Neural cell (in vitro differentiated cells): ENCODE results near the gene TLR7. TPM values are rescaled to one million over a fixed set of nuclear protein-coding genes. Genes with fewer than 3 reads are reported as not detected.

Experiments used
- H2AFZ ChIP-seq: fragments of 200-600, 300-800 bp; sonication (generic), shearing (Covaris generic); 2 replicates; pipeline ENCODE4 v1.6.0; 2014; ENCODE audit warnings: low read depth, mild to moderate bottlenecking, antibody characterized with exemption, low read length, moderate library complexity
- H3F3A ChIP-seq: fragments of 200-600 bp; shearing (Covaris generic); 2 replicates; pipeline ENCODE4 v1.6.1; 2016; ENCODE audit warnings: mild to moderate bottlenecking, moderate library complexity, mixed read lengths, antibody characterized with exemption, low read length; ENCODE audit not compliant: insufficient read depth, poor library complexity, severe bottlenecking
- H3K27ac ChIP-seq: fragments of 200-600, 300-800 bp; sonication (generic), shearing (Covaris generic); 2 replicates; pipeline ENCODE4 v1.5.1; 2014; ENCODE audit warnings: mild to moderate bottlenecking, low read length, moderate library complexity
- H3K27me3 ChIP-seq: fragments of 300-800, 200-600 bp; sonication (generic), shearing (Covaris generic); 2 replicates; pipeline ENCODE4 v1.6.0; 2014; ENCODE audit warnings: mild to moderate bottlenecking, low read depth, low read length, moderate library complexity; ENCODE audit not compliant: insufficient read depth
- H3K36me3 ChIP-seq: fragments of 300-800, 200-600 bp; sonication (generic), shearing (Covaris generic); 2 replicates; pipeline ENCODE4 v1.5.1; 2014; ENCODE audit warnings: mild to moderate bottlenecking, antibody characterized with exemption, low read length, moderate library complexity; ENCODE audit not compliant: insufficient read depth
- H3K4me2 ChIP-seq: fragments of 300-800, 200-600 bp; sonication (generic), shearing (Covaris generic); 2 replicates; pipeline ENCODE4 v1.6.0; 2014; ENCODE audit warnings: mild to moderate bottlenecking, low read length
- H3K4me3 ChIP-seq: fragments of 300-800, 200-600 bp; sonication (generic), shearing (Covaris generic); 2 replicates; pipeline ENCODE4 v1.5.1; 2014; ENCODE audit warnings: mild to moderate bottlenecking, low read length, moderate library complexity
- H3K79me2 ChIP-seq: fragments of 200-600 bp; shearing (Covaris generic); replicated peaks from 2 replicates; pipeline ENCODE4 v1.6.0; 2014; ENCODE audit warnings: mild to moderate bottlenecking, low read length, moderate library complexity; ENCODE audit not compliant: insufficient read depth
- H3K9ac ChIP-seq: fragments of 300-800, 200-600 bp; sonication (generic), shearing (Covaris generic); 2 replicates; pipeline ENCODE4 v1.6.1; 2016; ENCODE audit warnings: mild to moderate bottlenecking, low read length, mixed read lengths
- H3K9me2 ChIP-seq: fragments of 200-600 bp; shearing (Covaris generic); 2 replicates; pipeline ENCODE4 v1.6.1; 2016; ENCODE audit warnings: mild to moderate bottlenecking, low read length, mixed read lengths; ENCODE audit not compliant: insufficient read depth
- H3K9me3 ChIP-seq: fragments of 200-600, 300-800 bp; sonication (generic), shearing (Covaris generic); 2 replicates; pipeline ENCODE4 v1.6.1; 2016; ENCODE audit warnings: mild to moderate bottlenecking, mixed run types, low read length, moderate library complexity, mixed read lengths
- H4K20me1 ChIP-seq: fragments of 200-600 bp; shearing (Covaris generic); 2 replicates; pipeline ENCODE4 v1.6.1; 2016; ENCODE audit warnings: mild to moderate bottlenecking, mixed run types; ENCODE audit not compliant: insufficient read depth
- EP300 ChIP-seq: fragments of 450-650 bp; conservative IDR thresholded peaks from 2 replicates; pipeline ENCODE4 v1.6.1; 2014; ENCODE audit warnings: antibody characterized with exemption, mild to moderate bottlenecking, moderate library complexity; ENCODE audit not compliant: poor library complexity, severe bottlenecking
- EZH2 ChIP-seq: fragments of 200-600, 300-800 bp; shearing (Covaris generic), sonication (generic); IDR thresholded peaks from 2 replicates; pipeline ENCODE4 v1.6.1; 2014; ENCODE audit warnings: antibody characterized with exemption, low read length, borderline replicate concordance, mild to moderate bottlenecking; ENCODE audit not compliant: insufficient read depth, poor library complexity, severe bottlenecking
- MXI1 ChIP-seq: fragments of 450-650 bp; conservative IDR thresholded peaks from 2 replicates; pipeline ENCODE4 v1.6.1; 2014; ENCODE audit warnings: antibody characterized with exemption, mild to moderate bottlenecking; ENCODE audit not compliant: poor library complexity, severe bottlenecking
- POLR2AphosphoS5 ChIP-seq: IDR thresholded peaks from 2 replicates; pipeline ENCODE4 v1.6.1; 2012
- RAD21 ChIP-seq: fragments of 450-650 bp; conservative IDR thresholded peaks from 2 replicates; pipeline ENCODE4 v1.6.1; 2014; ENCODE audit warnings: antibody characterized with exemption, mild to moderate bottlenecking, moderate library complexity
- SMC3 ChIP-seq: fragments of 450-650 bp; conservative IDR thresholded peaks from 2 replicates; pipeline ENCODE4 v1.6.1; 2014; ENCODE audit warnings: antibody characterized with exemption, mild to moderate bottlenecking, moderate library complexity; ENCODE audit not compliant: poor library complexity
- TAF1 ChIP-seq: IDR thresholded peaks from 2 replicates; pipeline ENCODE4 v1.6.1; 2012; ENCODE audit warnings: low read depth
- polyA plus RNA-seq: library from polyadenylated mRNA; depleted of rRNA; stranded (reverse); fragments of >200 nt; gene quantifications from 2 replicates; pipeline ENCODE4 v1.2.3, GENCODE V29; 2014
- TF ChIP-seq, protein P1 (sequence below): IDR thresholded peaks from 2 replicates; pipeline ENCODE4 v1.6.1; 2012; ENCODE audit warnings: borderline replicate concordance
- TF ChIP-seq, protein P2 (sequence below): fragments of 450-650 bp; IDR thresholded peaks from 2 replicates; pipeline ENCODE4 v1.5.1; 2014; ENCODE audit warnings: antibody characterized with exemption, mild to moderate bottlenecking, moderate library complexity; ENCODE audit not compliant: poor library complexity, severe bottlenecking

The TLR7 gene
- polyA plus RNA-seq, 1 donor from 2014 or later = not detected

DNA sequence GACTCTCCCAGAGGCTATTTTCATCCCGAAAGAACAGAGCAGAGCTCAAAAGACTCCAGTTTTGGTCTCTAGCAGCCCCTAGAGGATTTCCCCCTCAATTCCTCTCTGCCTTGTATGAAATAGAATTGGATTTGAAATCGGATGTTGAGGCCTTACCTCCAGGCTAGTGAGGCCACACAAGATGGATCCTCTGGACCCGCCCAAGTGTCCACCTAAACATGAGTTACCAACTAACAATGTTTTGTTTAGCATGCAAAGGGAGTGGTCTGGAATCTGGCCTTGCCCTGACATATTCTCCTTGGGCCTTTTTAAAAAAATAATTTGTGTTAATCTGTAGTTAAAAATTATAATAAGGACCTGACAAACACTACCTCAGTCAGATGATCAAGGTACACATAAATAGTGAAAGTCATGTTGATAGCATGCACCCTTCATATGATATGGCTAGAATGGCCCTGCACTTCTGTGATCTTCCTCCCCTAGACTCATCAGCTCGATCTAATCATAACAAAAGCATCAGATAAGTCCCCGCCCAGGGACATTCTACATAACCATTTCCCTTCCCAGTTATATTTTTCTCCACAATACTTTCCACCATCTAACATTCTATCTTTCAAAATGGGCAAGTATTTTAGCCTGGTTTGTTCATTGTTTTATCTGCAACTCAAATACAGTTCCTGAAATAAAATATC lies 46.1 kb downstream of the TLR7 start:
- H3K79me2 ChIP-seq = no peaks in the 10 kb centered on the region
- no peak overlapping the region for H3K27ac ChIP-seq
- H2AFZ ChIP-seq = no peak overlapping the region
- no peak overlapping the region for H3K4me2 ChIP-seq
- no peaks in the 10 kb centered on the region for H3K36me3 ChIP-seq
- no peak overlapping the region for H3K4me3 ChIP-seq
- no peaks in the 10 kb centered on the region for H3K27me3 ChIP-seq
- H3K9me3 ChIP-seq = no peaks in the 10 kb centered on the region
- H3K9me2 ChIP-seq = no peaks in the 10 kb centered on the region
- no peak overlapping the region for H3K9ac ChIP-seq
- H4K20me1 ChIP-seq = no peaks in the 10 kb centered on the region
- no peaks in the 10 kb centered on the region for H3F3A ChIP-seq
- no peak for TF ChIP-seq RAD21
- no peak for TF ChIP-seq EZH2
- TF ChIP-seq EP300 = no peak
- TF ChIP-seq TAF1 = no peak
- no peak for TF ChIP-seq POLR2AphosphoS5
- no peak for TF ChIP-seq SMC3
- TF ChIP-seq, protein P1, sequence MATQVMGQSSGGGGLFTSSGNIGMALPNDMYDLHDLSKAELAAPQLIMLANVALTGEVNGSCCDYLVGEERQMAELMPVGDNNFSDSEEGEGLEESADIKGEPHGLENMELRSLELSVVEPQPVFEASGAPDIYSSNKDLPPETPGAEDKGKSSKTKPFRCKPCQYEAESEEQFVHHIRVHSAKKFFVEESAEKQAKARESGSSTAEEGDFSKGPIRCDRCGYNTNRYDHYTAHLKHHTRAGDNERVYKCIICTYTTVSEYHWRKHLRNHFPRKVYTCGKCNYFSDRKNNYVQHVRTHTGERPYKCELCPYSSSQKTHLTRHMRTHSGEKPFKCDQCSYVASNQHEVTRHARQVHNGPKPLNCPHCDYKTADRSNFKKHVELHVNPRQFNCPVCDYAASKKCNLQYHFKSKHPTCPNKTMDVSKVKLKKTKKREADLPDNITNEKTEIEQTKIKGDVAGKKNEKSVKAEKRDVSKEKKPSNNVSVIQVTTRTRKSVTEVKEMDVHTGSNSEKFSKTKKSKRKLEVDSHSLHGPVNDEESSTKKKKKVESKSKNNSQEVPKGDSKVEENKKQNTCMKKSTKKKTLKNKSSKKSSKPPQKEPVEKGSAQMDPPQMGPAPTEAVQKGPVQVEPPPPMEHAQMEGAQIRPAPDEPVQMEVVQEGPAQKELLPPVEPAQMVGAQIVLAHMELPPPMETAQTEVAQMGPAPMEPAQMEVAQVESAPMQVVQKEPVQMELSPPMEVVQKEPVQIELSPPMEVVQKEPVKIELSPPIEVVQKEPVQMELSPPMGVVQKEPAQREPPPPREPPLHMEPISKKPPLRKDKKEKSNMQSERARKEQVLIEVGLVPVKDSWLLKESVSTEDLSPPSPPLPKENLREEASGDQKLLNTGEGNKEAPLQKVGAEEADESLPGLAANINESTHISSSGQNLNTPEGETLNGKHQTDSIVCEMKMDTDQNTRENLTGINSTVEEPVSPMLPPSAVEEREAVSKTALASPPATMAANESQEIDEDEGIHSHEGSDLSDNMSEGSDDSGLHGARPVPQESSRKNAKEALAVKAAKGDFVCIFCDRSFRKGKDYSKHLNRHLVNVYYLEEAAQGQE = no peak
- TF ChIP-seq, protein P2, sequence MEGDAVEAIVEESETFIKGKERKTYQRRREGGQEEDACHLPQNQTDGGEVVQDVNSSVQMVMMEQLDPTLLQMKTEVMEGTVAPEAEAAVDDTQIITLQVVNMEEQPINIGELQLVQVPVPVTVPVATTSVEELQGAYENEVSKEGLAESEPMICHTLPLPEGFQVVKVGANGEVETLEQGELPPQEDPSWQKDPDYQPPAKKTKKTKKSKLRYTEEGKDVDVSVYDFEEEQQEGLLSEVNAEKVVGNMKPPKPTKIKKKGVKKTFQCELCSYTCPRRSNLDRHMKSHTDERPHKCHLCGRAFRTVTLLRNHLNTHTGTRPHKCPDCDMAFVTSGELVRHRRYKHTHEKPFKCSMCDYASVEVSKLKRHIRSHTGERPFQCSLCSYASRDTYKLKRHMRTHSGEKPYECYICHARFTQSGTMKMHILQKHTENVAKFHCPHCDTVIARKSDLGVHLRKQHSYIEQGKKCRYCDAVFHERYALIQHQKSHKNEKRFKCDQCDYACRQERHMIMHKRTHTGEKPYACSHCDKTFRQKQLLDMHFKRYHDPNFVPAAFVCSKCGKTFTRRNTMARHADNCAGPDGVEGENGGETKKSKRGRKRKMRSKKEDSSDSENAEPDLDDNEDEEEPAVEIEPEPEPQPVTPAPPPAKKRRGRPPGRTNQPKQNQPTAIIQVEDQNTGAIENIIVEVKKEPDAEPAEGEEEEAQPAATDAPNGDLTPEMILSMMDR = no peak
- no peak for TF ChIP-seq MXI1

DNA sequence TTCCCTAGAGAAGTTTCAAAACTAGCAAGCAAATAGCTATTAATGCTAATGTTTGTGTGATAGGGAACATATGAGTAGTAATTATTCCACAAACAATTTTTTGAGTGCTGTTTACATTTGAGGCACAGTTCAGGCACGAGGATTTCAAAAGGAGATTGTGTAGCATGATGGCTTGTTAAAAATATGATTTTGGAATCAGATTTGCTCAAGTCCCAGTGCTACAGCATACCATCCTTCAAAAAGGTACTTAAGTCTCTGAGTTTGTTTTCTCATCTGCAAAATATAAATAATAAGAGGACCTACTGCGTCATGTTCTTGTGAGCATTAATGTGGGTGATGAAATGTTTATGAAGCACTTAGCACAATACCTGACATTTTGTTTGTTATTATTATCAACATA lies 50.9 kb downstream of the TLR7 start:
- H3K27me3 ChIP-seq = no peaks in the 10 kb centered on the region
- no peaks in the 10 kb centered on the region for H3F3A ChIP-seq
- H3K36me3 ChIP-seq = no peaks in the 10 kb centered on the region
- no peak overlapping the region for H3K9ac ChIP-seq
- H3K9me3 ChIP-seq = no peaks in the 10 kb centered on the region
- no peaks in the 10 kb centered on the region for H3K9me2 ChIP-seq
- no peak overlapping the region for H3K4me3 ChIP-seq
- no peak overlapping the region for H3K27ac ChIP-seq
- no peak overlapping the region for H3K4me2 ChIP-seq
- TF ChIP-seq, protein P1 = no peak
- TF ChIP-seq, protein P2 = no peak
- TF ChIP-seq EP300 (no peak), RAD21 (no peak), EZH2 (no peak), MXI1 (no peak), TAF1 (no peak), POLR2AphosphoS5 (no peak), SMC3 (no peak)
- no peaks in the 10 kb centered on the region for H4K20me1 ChIP-seq
- H3K79me2 ChIP-seq = no peaks in the 10 kb centered on the region
- no peak overlapping the region for H2AFZ ChIP-seq
